Measurements from ENCODE around the gene SLC26A8.
A peak's percentile ranks its signal among the peaks of the same experiment; 100 is the strongest.
"Not testable (repeated sequence)": the region's sequence is repeated elsewhere in the genome, so short reads cannot be mapped to it uniquely, and the experiment has no call there.

The SLC26A8 gene

DNA sequence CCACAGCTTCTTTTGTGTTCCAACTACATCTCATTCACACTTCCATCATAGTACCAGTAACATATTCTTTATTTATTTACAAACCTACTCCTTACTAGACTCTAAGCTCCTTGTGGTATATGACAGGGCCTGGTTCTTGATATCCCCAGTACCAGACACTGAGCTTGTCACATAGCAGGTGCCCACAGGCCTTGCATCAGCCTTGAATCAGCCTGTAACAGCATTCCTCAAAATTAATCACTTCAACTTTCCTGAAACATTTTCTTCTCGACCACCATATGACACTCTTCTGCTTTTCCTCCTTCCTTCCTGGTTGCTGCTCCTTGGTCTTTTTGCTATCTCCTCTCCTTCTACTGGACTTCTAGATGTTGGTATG lies 78.8 kb downstream of the SLC26A8 start:
- DNase-seq (ENCODE audit: low read depth in 2 of 2): no peak

DNA sequence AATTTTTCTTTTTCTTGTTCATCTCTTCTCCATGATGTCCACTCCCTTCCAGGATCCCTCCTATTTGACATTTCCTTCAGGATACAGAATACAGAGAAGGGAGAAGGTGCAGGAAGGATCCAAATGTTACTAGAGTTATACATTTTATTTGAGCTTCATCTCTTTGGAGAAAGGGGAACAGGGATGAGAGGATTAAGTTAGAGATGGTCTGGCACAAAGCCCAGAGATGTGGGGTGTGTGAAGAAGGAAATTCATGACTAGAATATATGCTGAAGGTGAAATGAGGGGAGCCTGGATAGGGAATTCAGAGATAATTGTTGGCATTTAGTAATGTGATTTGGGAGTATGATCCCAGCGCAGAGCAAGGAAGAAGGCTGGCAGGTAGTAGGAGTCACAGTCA lies 81.1 kb downstream of the SLC26A8 start:
- no peak for DNase-seq (ENCODE audit: low read depth in 2 of 2)

DNA sequence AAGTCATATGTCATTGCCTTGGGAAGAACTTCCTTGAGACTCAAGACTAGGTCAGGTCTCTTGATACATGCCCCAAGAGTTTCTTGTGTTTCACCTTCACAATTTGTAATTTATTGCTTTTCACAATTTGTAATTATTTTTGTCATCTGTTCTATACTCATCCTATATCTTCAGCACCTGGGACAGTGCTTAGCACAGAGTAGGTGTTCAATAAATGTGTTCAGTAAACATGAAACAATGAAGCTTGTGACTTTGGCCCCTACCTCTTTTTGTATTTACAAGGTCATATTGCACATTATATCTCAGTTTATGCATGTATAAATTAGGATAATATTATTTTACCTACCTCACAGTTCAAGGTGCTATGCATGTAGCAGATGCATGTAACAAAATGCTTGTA lies 82.1 kb downstream of the SLC26A8 start:
- DNase-seq (ENCODE audit: low read depth in 2 of 2): no peak

DNA sequence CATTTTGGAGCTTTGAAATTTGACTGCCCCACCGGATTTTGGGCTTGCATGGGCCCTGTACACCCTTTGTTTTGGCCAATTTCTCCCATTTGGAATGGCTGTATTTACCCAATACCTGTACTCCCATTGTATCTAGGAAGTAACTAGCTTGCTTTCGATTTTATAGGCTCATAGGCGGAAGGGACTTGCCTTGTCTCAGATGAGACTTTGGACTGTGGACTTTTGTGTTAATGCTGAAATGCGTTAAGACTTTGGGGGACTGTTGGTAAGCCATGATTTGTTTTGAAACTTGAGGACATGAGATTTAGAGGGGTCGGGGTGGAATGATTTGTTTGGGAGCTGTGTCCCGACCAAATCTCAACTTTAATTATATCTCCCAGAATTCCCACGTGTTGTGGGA lies 83.3 kb downstream of the SLC26A8 start:
- not testable (repeated sequence) for DNase-seq (ENCODE audit: low read depth in 2 of 2)

DNA sequence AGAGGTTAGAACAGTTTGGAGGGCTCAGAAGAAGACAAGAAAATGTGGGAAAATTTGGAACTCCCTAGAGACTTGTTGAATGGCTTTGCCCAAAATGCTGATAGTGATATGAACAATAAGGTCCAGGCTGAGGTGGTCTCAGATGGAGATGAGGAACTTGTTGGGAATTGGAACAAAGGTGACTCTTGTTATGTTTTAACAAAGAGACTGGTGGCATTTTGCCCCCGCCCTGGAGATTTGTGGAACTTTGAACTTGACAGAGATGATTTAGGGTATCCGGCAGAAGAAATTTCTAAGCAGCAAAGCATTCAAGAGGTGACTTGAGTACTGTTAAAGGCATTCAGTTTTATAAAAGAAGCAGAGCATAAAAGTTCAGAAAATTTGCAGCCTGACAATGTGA lies 84.4 kb downstream of the SLC26A8 start:
- DNase-seq (ENCODE audit: low read depth in 2 of 2): not testable (repeated sequence)

DNA sequence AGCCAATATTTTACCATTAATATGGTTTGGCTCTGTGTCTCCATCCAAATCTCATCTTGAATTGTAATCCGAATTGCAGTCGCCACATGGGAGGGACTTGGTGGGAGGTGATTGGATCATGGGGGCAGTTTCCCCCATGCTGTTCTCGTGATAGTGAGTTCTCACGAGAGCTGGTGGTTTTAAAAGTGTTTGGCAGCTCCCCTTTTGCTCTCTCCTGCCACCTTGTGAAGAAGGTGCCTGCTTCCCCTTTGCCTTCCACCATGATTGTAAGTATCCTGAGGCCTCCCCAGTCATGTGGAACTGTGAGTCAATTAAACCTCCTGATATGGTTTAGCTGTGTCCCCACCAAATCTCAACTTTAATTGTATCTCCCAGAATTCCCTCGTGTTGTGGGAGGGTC lies 85.2 kb downstream of the SLC26A8 start:
- DNase-seq (ENCODE audit: low read depth in 2 of 2): not testable (repeated sequence)

DNA sequence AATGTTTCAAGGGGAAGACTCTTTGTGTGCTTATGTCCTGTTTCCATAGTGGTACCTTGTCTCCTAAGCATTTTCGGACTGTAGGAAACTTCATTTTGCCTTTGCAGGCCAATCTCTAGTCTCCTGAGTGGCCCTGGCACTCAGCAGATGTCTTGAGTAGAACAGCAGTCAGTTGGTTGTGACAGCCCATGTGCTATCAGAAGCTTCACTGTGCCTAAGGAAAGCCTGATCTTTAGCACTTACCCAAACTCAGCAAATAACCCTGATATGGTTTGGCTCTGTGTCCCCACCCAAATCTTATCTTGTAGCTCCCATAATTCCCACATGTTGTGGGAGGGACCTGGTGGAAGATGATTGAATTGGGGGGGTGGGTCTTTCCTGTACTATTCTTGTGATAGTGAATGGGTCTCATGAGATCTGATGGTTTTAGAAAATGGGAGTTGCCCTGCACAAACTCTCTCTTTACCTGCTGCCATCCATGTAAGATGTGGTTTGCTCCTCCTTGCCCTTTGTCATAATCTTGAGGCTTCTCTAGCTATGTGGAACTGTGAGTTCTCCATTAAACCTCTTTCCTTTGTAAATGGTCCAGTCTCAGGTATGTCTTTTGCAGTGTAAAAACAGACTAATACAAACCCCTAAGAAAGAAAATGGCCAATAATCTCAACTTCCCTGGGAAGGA lies 87.6 kb downstream of the SLC26A8 start:
- no peak for DNase-seq (ENCODE audit: low read depth in 2 of 2)

DNA sequence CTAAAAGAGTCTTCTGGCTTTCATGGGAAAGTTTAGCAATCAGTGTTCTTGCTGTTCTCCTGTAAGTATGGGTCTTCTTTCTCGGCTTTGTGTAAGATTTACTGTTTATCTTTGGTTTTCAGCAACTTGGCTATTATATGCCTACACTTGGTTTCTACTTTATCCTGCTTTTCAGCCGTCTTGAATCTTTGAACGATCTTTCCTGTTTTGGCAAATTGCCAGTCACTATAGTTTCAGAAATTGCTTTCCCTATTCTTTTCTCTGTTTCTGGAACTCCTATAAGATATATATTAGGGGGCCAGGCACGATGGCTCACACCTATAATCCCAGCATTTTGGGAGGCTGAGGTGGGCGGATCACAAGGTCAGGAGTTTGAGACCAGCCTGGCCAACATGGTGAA lies 89.0 kb downstream of the SLC26A8 start:
- DNase-seq (ENCODE audit: low read depth in 2 of 2): no peak

DNA sequence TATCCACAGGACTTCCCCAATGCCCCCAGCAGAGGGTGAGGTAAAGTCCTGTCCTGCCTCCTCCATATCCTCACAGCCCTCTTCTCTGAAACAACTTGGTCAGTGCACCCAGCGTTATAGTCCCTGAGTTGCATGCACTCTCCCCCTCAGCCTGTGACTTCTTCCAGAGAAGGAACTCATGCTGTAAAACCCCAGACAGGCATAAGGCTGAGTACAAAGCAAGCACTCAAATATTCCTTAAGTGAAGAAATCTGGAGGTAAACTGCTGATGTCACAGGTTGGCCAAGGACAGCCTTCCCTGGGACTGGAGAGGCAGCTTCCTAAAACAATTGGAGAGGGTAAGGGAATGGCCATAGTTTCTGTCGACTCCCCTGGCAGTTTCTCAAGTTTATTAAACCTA lies 90.6 kb downstream of the SLC26A8 start:
- no peak for DNase-seq (ENCODE audit: low read depth in 2 of 2)

DNA sequence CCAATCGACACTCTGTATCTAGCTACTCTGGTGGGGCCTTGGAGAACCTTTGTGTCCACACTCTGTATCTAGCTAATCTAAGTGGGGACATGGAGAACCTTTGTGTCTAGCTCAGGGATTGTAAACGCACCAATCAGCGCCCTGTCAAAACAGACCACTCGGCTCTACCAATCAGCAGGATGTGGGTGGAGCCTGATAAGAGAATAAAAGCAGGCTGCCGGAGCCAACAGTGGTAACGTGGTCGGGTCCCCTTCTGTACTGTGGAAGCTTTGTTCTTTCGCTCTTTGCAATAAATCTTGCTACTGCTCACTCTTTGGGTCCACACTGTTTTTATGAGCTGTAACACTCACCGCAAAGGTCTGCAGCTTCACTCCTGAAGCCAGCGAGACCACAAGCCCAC lies 92.6 kb downstream of the SLC26A8 start:
- not testable (repeated sequence) for DNase-seq (ENCODE audit: low read depth in 2 of 2)

DNA sequence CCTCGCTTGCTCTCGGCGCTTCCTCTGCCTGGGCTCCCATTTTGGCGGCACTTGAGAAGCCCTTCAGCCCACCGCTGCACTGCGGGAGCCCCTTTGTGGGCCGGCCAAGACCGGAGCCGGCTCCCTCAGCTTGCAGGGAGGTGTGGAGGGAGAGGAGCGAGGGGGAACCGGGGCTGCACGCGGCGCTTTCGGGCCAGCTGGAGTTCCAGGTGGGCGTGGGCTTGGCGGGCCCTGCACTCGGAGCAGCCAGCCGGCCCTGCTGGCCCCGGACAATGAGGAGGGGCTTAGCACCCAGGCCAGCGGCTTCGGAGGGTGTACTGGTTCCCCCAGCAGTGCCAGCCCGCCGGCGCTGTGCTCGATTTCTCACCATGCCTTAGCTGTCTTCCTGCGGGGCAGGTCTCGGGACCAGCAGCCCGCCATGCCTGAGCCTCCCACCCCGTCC lies 93.3 kb downstream of the SLC26A8 start:
- DNase-seq (ENCODE audit: low read depth in 2 of 2): no peak

DNA sequence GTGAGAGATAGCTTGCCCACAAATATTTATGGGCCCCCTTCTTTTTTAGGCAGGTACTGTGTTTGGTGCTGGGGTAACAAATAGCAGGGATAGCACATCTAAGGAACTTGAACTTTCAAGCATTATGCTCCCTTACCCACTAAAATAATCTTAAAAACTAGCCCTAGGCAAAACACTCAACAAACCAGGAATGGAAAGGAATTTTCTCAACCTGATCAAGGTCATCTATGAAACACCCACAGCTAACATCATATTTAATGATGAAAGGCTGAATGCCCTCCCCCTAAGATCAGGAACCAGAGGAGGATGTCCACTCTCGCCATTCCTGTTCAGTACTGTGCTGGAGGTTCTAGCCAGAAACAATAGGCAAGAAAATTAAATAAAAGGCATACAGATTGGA lies 94.8 kb downstream of the SLC26A8 start:
- DNase-seq (ENCODE audit: low read depth in 2 of 2): no peak

DNA sequence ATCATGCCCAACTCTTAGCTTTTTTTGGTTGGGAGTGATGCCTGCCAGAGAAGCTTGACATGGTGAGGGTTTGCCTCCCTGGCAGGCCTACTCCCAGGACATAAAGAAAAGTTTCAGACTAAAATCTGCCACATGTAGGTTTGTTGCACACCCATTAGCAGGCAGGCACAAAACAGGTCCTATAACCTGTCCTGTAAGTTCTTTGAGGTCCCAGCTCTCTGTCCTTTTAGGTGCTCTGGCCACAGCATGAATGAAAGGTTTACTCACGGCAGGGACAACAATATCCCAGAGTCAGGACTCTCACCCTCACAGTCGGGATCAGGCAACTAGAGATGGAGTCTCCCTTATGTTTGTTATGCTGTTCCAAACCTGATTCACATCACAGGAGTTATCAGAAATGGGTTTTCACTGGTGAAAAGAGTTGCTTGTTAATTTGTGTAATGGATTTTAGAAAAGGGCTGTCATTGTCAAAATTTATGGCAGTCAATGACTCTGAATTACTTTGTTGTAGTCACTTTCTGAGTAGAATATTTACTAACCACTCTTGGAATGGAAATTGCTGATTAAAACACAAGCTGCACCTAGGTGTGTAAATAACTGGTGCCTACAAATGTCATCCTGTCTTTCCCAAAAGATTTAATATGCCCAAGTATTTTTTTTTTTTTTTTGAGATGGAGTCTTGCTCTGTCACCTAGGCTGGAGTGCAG lies 97.8 kb downstream of the SLC26A8 start:
- no peak for DNase-seq (ENCODE audit: low read depth in 2 of 2)

DNA sequence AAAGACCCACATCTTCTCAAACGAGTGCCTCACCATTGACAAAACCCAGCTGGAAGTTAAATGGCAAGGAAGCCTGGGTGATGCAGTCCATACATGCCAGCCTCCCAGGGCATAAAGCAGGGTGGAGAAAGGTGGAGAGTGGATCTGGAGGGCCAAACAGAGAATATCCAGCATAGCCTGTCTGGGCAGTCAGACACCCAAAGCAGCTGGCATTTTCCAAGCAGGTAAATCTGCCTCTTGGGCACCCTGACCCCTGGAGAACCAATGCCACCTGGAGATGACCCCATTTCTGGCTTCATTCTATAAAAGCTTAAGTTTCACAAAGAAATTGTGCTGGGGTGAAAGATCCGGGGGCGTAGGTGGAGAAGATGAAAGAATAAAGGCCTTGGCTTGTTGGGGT lies 98.5 kb downstream of the SLC26A8 start:
- DNase-seq (ENCODE audit: low read depth in 2 of 2): no peak

DNA sequence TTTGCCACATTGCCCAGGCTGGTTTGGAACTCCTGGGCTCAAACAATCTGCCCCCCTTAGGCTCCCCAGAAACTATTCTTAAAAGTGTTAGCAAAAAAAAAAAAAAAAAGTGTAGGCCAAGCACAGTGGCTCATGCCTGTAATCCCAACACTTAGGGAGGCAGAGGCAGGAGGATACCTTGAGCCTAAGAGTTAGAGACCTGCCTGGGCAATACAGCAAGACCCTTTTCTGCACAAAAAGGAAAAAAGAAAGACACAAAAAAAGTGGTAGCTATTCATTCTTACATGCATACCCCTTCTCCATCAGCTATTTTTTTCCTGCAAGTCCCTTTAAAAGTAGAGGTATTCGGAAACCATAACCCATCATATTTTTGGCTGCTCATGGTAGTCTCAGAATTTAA lies 100.3 kb downstream of the SLC26A8 start:
- no peak for DNase-seq (ENCODE audit: low read depth in 2 of 2)

DNA sequence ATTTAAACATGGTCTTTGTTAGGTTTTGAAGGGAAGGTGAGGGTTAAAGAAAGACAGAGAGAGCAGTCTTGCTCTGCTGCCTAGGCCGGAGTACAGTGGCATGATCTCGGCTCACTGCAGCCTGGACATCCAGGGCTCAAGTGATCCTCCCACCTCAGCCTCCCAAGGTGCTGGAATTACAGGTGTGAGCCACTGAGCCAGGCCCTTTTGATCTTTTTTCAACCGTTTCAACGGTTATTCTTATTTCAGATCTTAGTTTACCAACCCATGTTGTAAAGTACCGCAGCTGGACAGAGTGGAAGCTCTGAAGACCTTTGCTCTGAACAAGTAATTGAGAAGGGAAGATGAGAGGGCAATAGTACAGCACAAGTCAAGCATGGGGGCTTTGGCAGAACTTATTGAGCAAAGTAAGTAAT lies 102.3 kb downstream of the SLC26A8 start:
- no peak for DNase-seq (ENCODE audit: low read depth in 2 of 2)

DNA sequence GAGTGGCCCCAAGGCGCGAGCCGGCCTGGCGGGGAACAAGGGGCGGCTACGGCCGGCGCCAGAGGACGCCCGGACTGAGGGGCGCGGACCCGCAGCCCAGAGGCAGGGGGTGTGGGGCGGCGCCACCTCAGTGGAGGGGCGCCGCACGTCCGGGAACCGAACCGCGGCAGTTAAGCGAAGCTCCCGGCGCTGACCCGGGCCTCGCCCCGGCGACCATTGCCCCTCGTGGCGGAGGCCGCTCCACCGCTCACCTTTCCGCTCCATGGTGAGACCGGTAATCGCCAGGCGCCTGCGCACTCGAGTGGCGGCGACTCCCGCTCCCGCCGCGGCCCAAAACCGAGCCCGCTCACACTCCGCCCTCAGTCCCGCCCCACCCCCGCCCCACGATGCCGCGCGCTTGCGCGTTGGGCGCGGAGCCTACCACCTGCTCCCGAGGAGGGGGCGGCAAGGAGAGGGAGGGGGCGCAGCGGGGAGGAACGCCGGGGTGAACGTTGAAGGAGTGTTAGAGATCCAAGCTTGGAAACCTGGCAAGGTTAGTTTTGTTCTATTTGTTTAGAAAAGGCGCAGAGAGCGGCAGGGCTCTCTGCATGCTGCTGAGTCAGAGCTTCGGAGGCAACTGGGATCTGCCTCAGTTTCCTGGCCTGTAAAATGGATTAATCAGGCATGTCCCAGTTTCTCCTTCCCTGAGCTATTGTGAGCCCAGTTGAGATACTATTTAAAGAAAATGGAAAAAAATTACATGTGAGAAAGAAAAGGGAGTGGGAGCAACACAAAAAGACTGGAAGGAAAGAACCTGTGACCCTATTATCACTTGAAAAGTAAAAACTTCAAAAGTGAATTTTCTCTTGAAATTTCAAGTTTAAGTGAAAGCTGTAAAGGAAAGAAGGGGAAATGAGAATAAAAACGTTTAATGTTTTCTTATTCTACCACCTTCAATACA lies 103.4 kb downstream of the SLC26A8 start, which contains the start of gene SRPK1:
Gene SRPK1 (minus strand): TSS at position 306 of the 940 bp plus-strand sequence. CDS start 42 bp downstream, at position 264.
- DNase-seq (ENCODE audit: low read depth in 2 of 2): peak; percentile 80 to 86

DNA sequence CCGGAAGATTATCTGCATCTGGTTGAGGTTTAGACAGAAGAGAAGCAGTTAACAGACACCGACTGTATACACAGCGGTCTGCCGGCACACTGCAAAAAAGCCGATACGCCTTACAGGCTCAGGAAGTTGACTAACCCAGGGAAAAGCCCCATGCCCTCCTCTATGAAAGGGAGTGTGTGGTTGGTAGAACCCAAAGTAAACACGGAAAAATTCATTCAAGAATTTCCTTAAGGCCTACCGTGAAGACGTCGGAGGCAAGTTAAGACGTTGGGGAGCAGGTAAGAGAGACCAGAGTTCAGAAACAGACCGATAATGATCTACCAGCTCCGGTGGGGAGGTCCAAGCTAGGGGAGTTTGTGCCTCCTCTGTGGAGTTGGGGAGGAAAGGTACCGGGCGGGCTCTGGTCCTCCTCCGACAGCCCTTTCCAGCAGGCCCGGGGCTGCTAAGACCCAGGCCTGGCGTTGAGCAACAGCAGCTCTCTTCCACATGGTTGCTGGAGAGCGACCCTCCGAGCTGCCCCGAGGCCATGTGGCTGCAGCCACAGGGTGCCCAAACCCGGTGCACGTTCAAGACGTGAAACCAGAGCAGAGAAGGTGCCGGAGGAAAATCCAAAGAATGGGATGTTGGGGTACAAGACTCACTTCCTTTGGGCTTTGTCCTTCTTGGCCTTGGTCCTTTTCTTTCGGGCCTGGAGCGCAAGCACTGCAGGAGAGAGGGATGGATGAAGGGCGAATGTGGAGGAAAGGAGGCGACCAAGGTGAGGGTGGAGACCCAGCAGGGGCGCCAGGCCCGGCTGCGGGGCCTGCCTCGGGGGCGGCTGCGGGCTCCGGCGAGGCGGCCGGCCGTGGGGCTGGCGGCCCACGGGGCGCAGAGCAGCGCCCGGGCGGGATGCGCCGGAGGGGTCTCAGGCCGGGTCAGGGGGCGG lies 104.4 kb downstream of the SLC26A8 start:
- peak; percentile 36 to 46 for DNase-seq (ENCODE audit: low read depth in 2 of 2)

DNA sequence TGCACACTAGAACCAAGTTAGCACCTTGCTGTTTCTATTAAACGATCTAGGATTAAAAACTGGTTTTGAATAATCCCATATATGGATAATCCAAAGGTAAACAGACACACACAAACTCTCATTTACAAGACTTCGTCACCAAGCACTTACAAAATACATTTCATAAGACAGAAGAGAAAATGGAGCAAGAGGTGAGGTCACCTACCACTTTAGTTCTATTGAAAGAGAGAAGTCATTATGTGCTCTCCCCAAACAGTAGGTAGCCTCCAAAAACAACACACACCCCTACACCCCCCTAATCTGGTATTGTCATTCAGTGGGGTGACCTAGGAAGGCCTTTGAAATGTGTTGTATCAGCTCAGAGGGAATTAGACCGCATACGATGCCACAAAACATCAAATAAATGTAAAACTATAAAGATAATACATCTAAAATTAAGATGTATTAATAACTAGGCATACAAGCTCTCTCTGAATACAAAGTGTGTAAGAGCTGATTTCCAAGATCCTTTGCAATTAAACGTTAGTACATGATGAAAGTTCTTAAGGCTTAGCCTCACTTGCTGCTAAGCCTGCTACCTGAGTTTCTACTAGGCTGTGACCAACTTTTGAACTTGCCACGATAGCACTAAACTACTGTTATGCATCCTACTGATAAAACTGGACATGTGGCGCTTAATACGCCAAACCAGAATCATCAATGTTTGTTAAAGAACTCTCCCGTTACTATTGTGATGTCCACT lies 105.2 kb downstream of the SLC26A8 start:
- DNase-seq (ENCODE audit: low read depth in 2 of 2): no peak

DNA sequence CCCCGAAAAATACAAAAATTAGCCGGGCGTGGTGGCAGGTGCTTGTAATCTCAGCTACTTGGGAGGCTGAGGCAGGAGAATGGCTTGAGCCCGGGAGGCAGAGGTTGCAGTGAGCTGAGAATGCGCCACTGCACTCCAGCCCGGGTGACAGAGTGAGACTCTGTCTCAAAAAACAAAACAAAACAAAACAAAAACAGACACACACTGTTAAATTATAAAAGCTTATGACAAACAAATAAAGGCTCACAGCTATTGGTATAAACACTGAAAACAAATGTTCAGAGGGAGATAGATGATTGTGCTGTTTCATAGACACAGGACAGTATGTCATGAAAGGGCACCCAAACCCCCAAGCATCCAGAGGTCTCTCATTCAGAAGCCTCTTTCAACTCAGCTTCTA lies 107.5 kb downstream of the SLC26A8 start:
- DNase-seq (ENCODE audit: low read depth in 2 of 2): not testable (repeated sequence)

Measured in stimulated activated CD4-positive, alpha-beta T cell treated with anti-CD3 and anti-CD28 coated beads, Interleukin-12 subunit alpha, Interleukin-12 subunit beta, amount 100 ng/mL, for 24 hours (primary cell).